HepG2 (cell line): Measurements from ENCODE around the gene TRDMT1. TPM values are rescaled to one million over a fixed set of nuclear protein-coding genes. Genes with fewer than 3 reads are reported as not detected.
A peak's percentile ranks its signal among the peaks of the same experiment; 100 is the strongest.

ENCODE experiments used
- CCAR2 ChIP-seq: fragments of 200-400 bp; formaldehyde crosslinking; optimal IDR thresholded peaks from 2 replicates; pipeline ENCODE3; 2018; ENCODE audit warnings: low read depth, mild to moderate bottlenecking, low read length, moderate library complexity
- ERF ChIP-seq: IDR thresholded peaks from 2 replicates; pipeline ENCODE4 v1.6.1; 2018; ENCODE audit warnings: missing biosample characterization, missing genetic modification reagents
- FOXJ3 ChIP-seq: sonication (generic); formaldehyde crosslinking; IDR thresholded peaks from 2 replicates; pipeline ENCODE4 v1.4.0; 2020; ENCODE audit warnings: missing genetic modification reagents, mild to moderate bottlenecking, borderline replicate concordance
- HCFC1 ChIP-seq: fragments of 150-350 bp; IDR thresholded peaks from 2 replicates; pipeline ENCODE4 v1.6.1; 2014; ENCODE audit warnings: low read depth, low read length
- HOXA9 ChIP-seq: sonication (generic); formaldehyde crosslinking; IDR thresholded peaks from 2 replicates; pipeline ENCODE4 v1.8.1; 2022; ENCODE audit warnings: missing genetic modification reagents, mild to moderate bottlenecking, moderate library complexity, borderline replicate concordance
- KDM5B ChIP-seq: sonication (generic); formaldehyde crosslinking; IDR thresholded peaks from 2 replicates; pipeline ENCODE4 v1.4.0; 2020; ENCODE audit warnings: missing genetic modification reagents, mild to moderate bottlenecking, borderline replicate concordance
- NFIB ChIP-seq: sonication (generic); formaldehyde crosslinking; IDR thresholded peaks from 2 replicates; pipeline ENCODE4 v1.9.0; 2021; ENCODE audit warnings: missing genetic modification reagents, mild to moderate bottlenecking, borderline replicate concordance
- NR2F6 ChIP-seq, 2 experiments: IDR thresholded peaks; 2 replicates each; pipeline ENCODE4 v1.6.1; 2016; ENCODE audit warnings: antibody characterized with exemption in 1 of 2, mild to moderate bottlenecking in 1 of 2
- RORA ChIP-seq: sonication (generic); formaldehyde crosslinking; IDR thresholded peaks from 2 replicates; pipeline ENCODE4 v1.5.0; 2020; ENCODE audit warnings: mild to moderate bottlenecking, missing genetic modification reagents, moderate library complexity
- SAP130 ChIP-seq: IDR thresholded peaks from 2 replicates; pipeline ENCODE4 v1.6.1; 2016; ENCODE audit warnings: low read depth
- SRSF9 ChIP-seq: fragments of 200-400 bp; formaldehyde crosslinking; IDR thresholded peaks from 2 replicates; pipeline ENCODE4 v1.6.1; 2018; ENCODE audit warnings: borderline replicate concordance, mild to moderate bottlenecking, low read depth, low read length; ENCODE audit not compliant: insufficient read depth, poor library complexity, severe bottlenecking
- TGIF2 ChIP-seq: IDR thresholded peaks from 2 replicates; pipeline ENCODE4 v1.6.1; 2016; ENCODE audit warnings: control low read depth, missing compliant biosample characterization
- THAP11 ChIP-seq: IDR thresholded peaks from 2 replicates; pipeline ENCODE4 v1.6.1; 2016; ENCODE audit warnings: missing biosample characterization, missing genetic modification reagents
- TSC22D2 ChIP-seq: sonication (generic); formaldehyde crosslinking; IDR thresholded peaks from 2 replicates; pipeline ENCODE4 v1.5.1; 2020; ENCODE audit warnings: missing genetic modification reagents, mild to moderate bottlenecking, borderline replicate concordance
- ZNF615 ChIP-seq: sonication (generic); formaldehyde crosslinking; IDR thresholded peaks from 2 replicates; pipeline ENCODE4 v1.5.0; 2020; ENCODE audit warnings: mild to moderate bottlenecking, missing genetic modification reagents, borderline replicate concordance
- ZNF703 ChIP-seq: sonication (generic); formaldehyde crosslinking; IDR thresholded peaks from 2 replicates; pipeline ENCODE4 v1.5.1; 2020; ENCODE audit warnings: missing genetic modification reagents, mild to moderate bottlenecking, moderate library complexity, borderline replicate concordance
- ZNF747 ChIP-seq: sonication (generic); formaldehyde crosslinking; IDR thresholded peaks from 2 replicates; pipeline ENCODE4 v1.8.1; 2023; ENCODE audit warnings: missing genetic modification reagents, mild to moderate bottlenecking, borderline replicate concordance
- polyA plus RNA-seq, 8 experiments: library from polyadenylated mRNA; depleted of rRNA in 3 of 8; stranded (reverse) in 7 of 8; unstranded in 1 of 8; fragments of >200 nt; fragmentation: Illumina TruSeq in 4 of 8; extraction: Trizol in 4 of 8; gene quantifications; 2 replicates each; pipeline versions ENCODE4 v1.2.1 to v1.2.3, GENCODE V29; 2011 to 2016; ENCODE audit warnings: low read depth in 4 of 8, missing spikeins in 1 of 8, mixed read lengths in 1 of 8; ENCODE audit not compliant: insufficient read depth in 1 of 8
- total RNA-seq, 5 experiments: library from RNA; depleted of rRNA; stranded (reverse); fragments of >200 nt; fragmentation: Illumina TruSeq; extraction: Trizol; gene quantifications; 2 replicates each; pipeline ENCODE4 v1.2.3, GENCODE V29; 2016; ENCODE audit warnings: low read depth in 1 of 5
- TF ChIP-seq, protein P1 (sequence below): IDR thresholded peaks from 2 replicates; pipeline ENCODE4 v1.4.0; 2020; ENCODE audit warnings: mild to moderate bottlenecking, missing genetic modification reagents
- TF ChIP-seq, protein P2 (sequence below): IDR thresholded peaks from 2 replicates; pipeline ENCODE4 v1.6.1; 2016; ENCODE audit warnings: missing compliant biosample characterization, missing genetic modification reagents, borderline replicate concordance
- TF ChIP-seq, protein P3 (sequence below): sonication (generic); formaldehyde crosslinking; IDR thresholded peaks from 2 replicates; pipeline ENCODE4 v1.5.1; 2020; ENCODE audit warnings: mild to moderate bottlenecking, moderate library complexity, missing genetic modification reagents

The TRDMT1 gene
- total and polyA plus RNA-seq, 2 of the 13 experiments (the other 11 are each of a cell fraction or from before 2014, with no cell fraction given) = 2.0 to 3.0 TPM

DNA sequence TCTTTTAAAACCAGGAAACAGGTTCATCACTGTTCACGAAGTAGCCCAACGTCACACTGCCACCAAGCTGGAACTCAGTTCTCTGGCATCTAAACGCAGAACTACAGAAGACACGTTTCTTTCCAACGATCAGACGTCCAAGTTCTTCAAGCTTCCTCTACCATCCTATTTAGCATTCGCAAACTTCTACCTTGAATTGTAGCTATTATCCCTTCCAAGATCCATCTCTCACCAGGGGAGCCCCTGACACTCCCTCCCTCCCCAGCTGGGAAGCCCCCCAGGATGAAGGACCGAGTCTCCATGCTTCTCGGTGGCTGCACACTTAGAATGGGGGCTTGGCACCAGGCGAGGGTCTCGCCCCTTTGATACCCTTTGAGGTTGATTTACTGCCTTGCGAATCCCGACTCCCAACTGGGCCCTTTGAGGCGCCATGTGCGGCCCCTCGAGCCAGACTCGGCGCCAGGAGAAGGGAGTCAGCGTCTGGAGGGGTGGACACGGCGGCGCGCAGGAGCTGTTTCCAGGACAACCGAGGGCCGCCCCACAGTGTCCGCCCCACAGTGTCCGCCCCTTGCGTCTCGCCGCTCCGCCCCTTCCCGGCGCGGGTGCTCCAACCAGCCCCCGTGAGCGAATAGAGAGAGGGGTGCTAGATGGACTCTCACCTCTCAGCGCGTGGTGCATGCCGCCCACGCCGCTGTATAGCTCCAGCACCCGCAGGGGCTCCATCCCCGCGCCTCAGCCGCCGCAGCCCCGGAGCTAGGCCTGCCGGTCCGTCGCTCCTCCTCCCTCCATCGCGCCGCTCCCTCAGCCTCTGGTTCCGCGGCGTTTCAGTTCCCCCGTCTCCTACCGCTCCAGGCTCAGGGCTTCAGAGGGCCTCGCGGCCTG, at the start of gene TRDMT1 (continued):
- TF ChIP-seq, protein P1, sequence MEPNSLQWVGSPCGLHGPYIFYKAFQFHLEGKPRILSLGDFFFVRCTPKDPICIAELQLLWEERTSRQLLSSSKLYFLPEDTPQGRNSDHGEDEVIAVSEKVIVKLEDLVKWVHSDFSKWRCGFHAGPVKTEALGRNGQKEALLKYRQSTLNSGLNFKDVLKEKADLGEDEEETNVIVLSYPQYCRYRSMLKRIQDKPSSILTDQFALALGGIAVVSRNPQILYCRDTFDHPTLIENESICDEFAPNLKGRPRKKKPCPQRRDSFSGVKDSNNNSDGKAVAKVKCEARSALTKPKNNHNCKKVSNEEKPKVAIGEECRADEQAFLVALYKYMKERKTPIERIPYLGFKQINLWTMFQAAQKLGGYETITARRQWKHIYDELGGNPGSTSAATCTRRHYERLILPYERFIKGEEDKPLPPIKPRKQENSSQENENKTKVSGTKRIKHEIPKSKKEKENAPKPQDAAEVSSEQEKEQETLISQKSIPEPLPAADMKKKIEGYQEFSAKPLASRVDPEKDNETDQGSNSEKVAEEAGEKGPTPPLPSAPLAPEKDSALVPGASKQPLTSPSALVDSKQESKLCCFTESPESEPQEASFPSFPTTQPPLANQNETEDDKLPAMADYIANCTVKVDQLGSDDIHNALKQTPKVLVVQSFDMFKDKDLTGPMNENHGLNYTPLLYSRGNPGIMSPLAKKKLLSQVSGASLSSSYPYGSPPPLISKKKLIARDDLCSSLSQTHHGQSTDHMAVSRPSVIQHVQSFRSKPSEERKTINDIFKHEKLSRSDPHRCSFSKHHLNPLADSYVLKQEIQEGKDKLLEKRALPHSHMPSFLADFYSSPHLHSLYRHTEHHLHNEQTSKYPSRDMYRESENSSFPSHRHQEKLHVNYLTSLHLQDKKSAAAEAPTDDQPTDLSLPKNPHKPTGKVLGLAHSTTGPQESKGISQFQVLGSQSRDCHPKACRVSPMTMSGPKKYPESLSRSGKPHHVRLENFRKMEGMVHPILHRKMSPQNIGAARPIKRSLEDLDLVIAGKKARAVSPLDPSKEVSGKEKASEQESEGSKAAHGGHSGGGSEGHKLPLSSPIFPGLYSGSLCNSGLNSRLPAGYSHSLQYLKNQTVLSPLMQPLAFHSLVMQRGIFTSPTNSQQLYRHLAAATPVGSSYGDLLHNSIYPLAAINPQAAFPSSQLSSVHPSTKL (CRISPR knock-in tag) = peak; percentile 82
- peak; percentile 82; the same call in 1 of the 2 replicates for TF ChIP-seq ZNF747 (CRISPR knock-in tag)
- peak; percentile 94 for TF ChIP-seq KDM5B
- no peak for TF ChIP-seq RORA (CRISPR knock-in tag)
- peak; percentile 23; the same call in 1 of the 2 replicates for TF ChIP-seq FOXJ3 (CRISPR knock-in tag)
- TF ChIP-seq ZNF703 (CRISPR knock-in tag) = peak; percentile 70; the same call in 1 of the 2 replicates
- TF ChIP-seq, protein P2, sequence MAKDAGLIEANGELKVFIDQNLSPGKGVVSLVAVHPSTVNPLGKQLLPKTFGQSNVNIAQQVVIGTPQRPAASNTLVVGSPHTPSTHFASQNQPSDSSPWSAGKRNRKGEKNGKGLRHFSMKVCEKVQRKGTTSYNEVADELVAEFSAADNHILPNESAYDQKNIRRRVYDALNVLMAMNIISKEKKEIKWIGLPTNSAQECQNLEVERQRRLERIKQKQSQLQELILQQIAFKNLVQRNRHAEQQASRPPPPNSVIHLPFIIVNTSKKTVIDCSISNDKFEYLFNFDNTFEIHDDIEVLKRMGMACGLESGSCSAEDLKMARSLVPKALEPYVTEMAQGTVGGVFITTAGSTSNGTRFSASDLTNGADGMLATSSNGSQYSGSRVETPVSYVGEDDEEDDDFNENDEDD (CRISPR knock-in tag) = peak; percentile 70; the same call in 1 of the 2 replicates
- TF ChIP-seq SAP130 (CRISPR knock-in tag) = peak; percentile 83
- TF ChIP-seq NR2F6 (IDR thresholded peaks at IDR 0.05) = no peak
- TF ChIP-seq NR2F6 (CRISPR knock-in tag; IDR thresholded peaks at IDR 0.05) = peak; percentile 56; the same call in 1 of the 2 replicates
- TF ChIP-seq NFIB (CRISPR knock-in tag) = no peak
- TF ChIP-seq, protein P3, sequence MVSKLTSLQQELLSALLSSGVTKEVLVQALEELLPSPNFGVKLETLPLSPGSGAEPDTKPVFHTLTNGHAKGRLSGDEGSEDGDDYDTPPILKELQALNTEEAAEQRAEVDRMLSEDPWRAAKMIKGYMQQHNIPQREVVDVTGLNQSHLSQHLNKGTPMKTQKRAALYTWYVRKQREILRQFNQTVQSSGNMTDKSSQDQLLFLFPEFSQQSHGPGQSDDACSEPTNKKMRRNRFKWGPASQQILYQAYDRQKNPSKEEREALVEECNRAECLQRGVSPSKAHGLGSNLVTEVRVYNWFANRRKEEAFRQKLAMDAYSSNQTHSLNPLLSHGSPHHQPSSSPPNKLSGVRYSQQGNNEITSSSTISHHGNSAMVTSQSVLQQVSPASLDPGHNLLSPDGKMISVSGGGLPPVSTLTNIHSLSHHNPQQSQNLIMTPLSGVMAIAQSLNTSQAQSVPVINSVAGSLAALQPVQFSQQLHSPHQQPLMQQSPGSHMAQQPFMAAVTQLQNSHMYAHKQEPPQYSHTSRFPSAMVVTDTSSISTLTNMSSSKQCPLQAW (CRISPR knock-in tag) = peak; percentile 85
- TF ChIP-seq THAP11 (CRISPR knock-in tag) = peak; percentile 92
- TF ChIP-seq TSC22D2 (CRISPR knock-in tag) = peak; percentile 89; the same call in 1 of the 2 replicates
- TF ChIP-seq TGIF2 (CRISPR knock-in tag) = peak; percentile 51; the same call in 1 of the 2 replicates
- peak; percentile 87 for TF ChIP-seq ERF (CRISPR knock-in tag)
- TF ChIP-seq CCAR2 = no peak
- peak; percentile 51; the same call in 1 of the 2 replicates for TF ChIP-seq HOXA9 (CRISPR knock-in tag)
- 0 out of 2 replicates have a peak, but pooled peaks have one; percentile 66 for TF ChIP-seq ZNF615 (CRISPR knock-in tag)
- TF ChIP-seq SRSF9 = no peak
- TF ChIP-seq HCFC1 = peak; percentile 61
